Spinal cord (tissue), 10 donors: ENCODE results near the gene COL27A1. TPM values are rescaled to one million over a fixed set of nuclear protein-coding genes. Genes with fewer than 3 reads are reported as not detected.

ENCODE experiments used
- DNase-seq, 6 donors: peaks; one replicate each; pipeline versions ENCODE4 v3.0.0 to v3.0.0-alpha.2; 2013 to 2015; ENCODE audit warnings: low spot score in 6 of 6, low read depth in 4 of 6
- H3K27ac ChIP-seq: one replicate; pipeline ENCODE4 v1.5.1; 2013; ENCODE audit warnings: low read depth, low read length, control low read depth
- H3K27me3 ChIP-seq: one replicate; pipeline ENCODE4 v1.6.1; 2013; ENCODE audit warnings: low read length; ENCODE audit not compliant: control insufficient read depth, insufficient read depth
- H3K36me3 ChIP-seq: one replicate; pipeline ENCODE4 v1.6.1; 2013; ENCODE audit warnings: low read length; ENCODE audit not compliant: control insufficient read depth, insufficient read depth
- H3K4me1 ChIP-seq: one replicate; pipeline ENCODE4 v1.6.1; 2013; ENCODE audit warnings: low read length; ENCODE audit not compliant: control insufficient read depth, insufficient read depth
- H3K4me3 ChIP-seq: one replicate; pipeline ENCODE4 v1.5.1; 2013; ENCODE audit warnings: low read depth, low read length, control low read depth
- H3K9me3 ChIP-seq: one replicate; pipeline ENCODE4 v1.6.1; 2013; ENCODE audit warnings: low read length; ENCODE audit not compliant: control insufficient read depth, insufficient read depth
- WGBS: methylation state at CpG from one replicate; pipeline ENCODE4 v1.1.5; 2013; ENCODE audit warnings: missing lambda C conversion rate; ENCODE audit not compliant: insufficient coverage; 5-methylcytosine and 5-hydroxymethylcytosine counted together
- polyA plus RNA-seq, 2 donors: library from polyadenylated mRNA; unstranded; fragments of 120-200 nt; gene quantifications; one replicate each; pipeline ENCODE4 v1.2.1, GENCODE V29; 2013; ENCODE audit not compliant: insufficient read length in 2 of 2
- total RNA-seq, 2 donors: library from RNA; depleted of rRNA in 1 of 2; stranded (reverse); fragments of 120-200 nt in 1 of 2; fragments of >200 nt in 1 of 2; gene quantifications; one replicate each; pipeline versions ENCODE4 v1.2.3 to v1.2.4, GENCODE V29; 2013 to 2014
- donor health status: healthy.

The COL27A1 gene
- total and polyA plus RNA-seq, 4 donors: 8.4 to 21.9 (median 15.4) TPM

- DNase-seq: no peak
- Histone ChIP-seq H3K4me3 (no peak overlapping the region), H3K27me3 (no peaks in the 10 kb centered on the region), H3K4me1 (peaks cover 17% of the 10 kb centered on the region), H3K9me3 (no peaks in the 10 kb centered on the region), H3K27ac (no peak overlapping the region), H3K36me3 (peaks cover 25% of the 10 kb centered on the region)
- WGBS: 79% methylated on average over 4 of the region's 5 CpGs
These were observed 148.2 kb downstream of the COL27A1 start for GRCh38 chr9:114303571-114303970.

GRCh38 chr9:114303977-114304376, 148.6 kb downstream of the COL27A1 start:
- DNase-seq: peak in 1 of 6 donors; percentile 0
- H3K4me3 ChIP-seq: no peak overlapping the region
- peaks cover 17% of the 10 kb centered on the region for H3K4me1 ChIP-seq
- 100% methylated on average over 3 of the region's 4 CpGs for whole genome bisulfite sequencing
- H3K36me3 ChIP-seq: peaks cover 27% of the 10 kb centered on the region
- no peak overlapping the region for H3K27ac ChIP-seq
- H3K27me3 ChIP-seq: no peaks in the 10 kb centered on the region
- no peaks in the 10 kb centered on the region for H3K9me3 ChIP-seq

GRCh38 chr9:114304416-114305188, 149.3 kb downstream of the COL27A1 start:
- H3K27me3 ChIP-seq: no peaks in the 10 kb centered on the region
- DNase-seq: peak in 1 of 6 donors; percentile 1
- H3K9me3 ChIP-seq: no peaks in the 10 kb centered on the region
- WGBS: 85% methylated on average over 10 of the region's 10 CpGs
- H3K4me1 ChIP-seq: peaks cover 17% of the 10 kb centered on the region
- H3K27ac ChIP-seq: no peak overlapping the region
- H3K4me3 ChIP-seq: no peak overlapping the region
- H3K36me3 ChIP-seq: peaks cover 26% of the 10 kb centered on the region

- Histone ChIP-seq H3K27me3 (no peaks in the 10 kb centered on the region), H3K27ac (no peak overlapping the region), H3K9me3 (no peaks in the 10 kb centered on the region), H3K4me1 (peaks cover 17% of the 10 kb centered on the region), H3K4me3 (no peak overlapping the region), H3K36me3 (peaks cover 15% of the 10 kb centered on the region)
- DNase-seq: no peak
- WGBS: 81% methylated on average over 3 of the region's 6 CpGs
These were observed 152.5 kb downstream of the COL27A1 start for GRCh38 chr9:114307899-114308267.

- H3K4me1 ChIP-seq: peaks cover 17% of the 10 kb centered on the region
- peak in 1 of 6 donors; percentile 0 for DNase-seq
- no peaks in the 10 kb centered on the region for H3K9me3 ChIP-seq
- 87% methylated on average over 11 of the region's 13 CpGs for WGBS
- peaks cover 15% of the 10 kb centered on the region for H3K36me3 ChIP-seq
- no peaks in the 10 kb centered on the region for H3K27me3 ChIP-seq
- no peak overlapping the region for H3K4me3 ChIP-seq
- H3K27ac ChIP-seq: no peak overlapping the region
These were observed 153.1 kb downstream of the COL27A1 start for GRCh38 chr9:114308361-114308950.

GRCh38 chr9:114309096-114309495, 153.8 kb downstream of the COL27A1 start:
- H3K9me3 ChIP-seq: no peaks in the 10 kb centered on the region
- DNase-seq: no peak
- 100% methylated on average over 8 of the region's 13 CpGs for WGBS
- H3K4me3 ChIP-seq: no peak overlapping the region
- peaks cover 15% of the 10 kb centered on the region for H3K36me3 ChIP-seq
- H3K27ac ChIP-seq: no peak overlapping the region
- no peaks in the 10 kb centered on the region for H3K27me3 ChIP-seq
- peaks cover 17% of the 10 kb centered on the region for H3K4me1 ChIP-seq

- 89% methylated on average over 7 of the region's 22 CpGs for WGBS
- no peak overlapping the region for H3K27ac ChIP-seq
- DNase-seq: peak in 1 of 6 donors; percentile 0
These were observed 155.4 kb downstream of the COL27A1 start for GRCh38 chr9:114310471-114311450.

GRCh38 chr9:114311571-114312512, 156.5 kb downstream of the COL27A1 start:
- Histone ChIP-seq H3K4me3 (no peak overlapping the region), H3K27me3 (no peaks in the 10 kb centered on the region), H3K9me3 (no peaks in the 10 kb centered on the region), H3K36me3 (peaks cover 15% of the 10 kb centered on the region), H3K4me1 (peaks cover 1% of the 10 kb centered on the region), H3K27ac (no peak overlapping the region)
- DNase-seq: peak in 1 of 6 donors; percentile 0
- 90% methylated on average over 22 of the region's 28 CpGs for WGBS

More at GRCh38 chr9:114310471-114311450, 155.4 kb downstream of the COL27A1 start:
- Histone ChIP-seq H3K4me1 (peaks cover 4% of the 10 kb centered on the region), H3K9me3 (no peaks in the 10 kb centered on the region), H3K4me3 (no peak overlapping the region), H3K27me3 (no peaks in the 10 kb centered on the region), H3K36me3 (peaks cover 15% of the 10 kb centered on the region)
